SJSA1 (cell line): ENCODE data around the gene ZFP36L2. TPM values are rescaled to one million over a fixed set of nuclear protein-coding genes. Genes with fewer than 3 reads are reported as not detected.

Experiments
- DNase-seq, 2 experiments: peaks; one replicate each; pipeline ENCODE4 v3.0.0-alpha.2; 2015 to 2020; ENCODE audit warnings: low spot score in 2 of 2, low read depth in 1 of 2
- H3K27ac ChIP-seq: fragments of 250-450 bp; sonication (Bioruptor Pico); 2 replicates; pipeline ENCODE4 v1.5.1; 2020; ENCODE audit warnings: mild to moderate bottlenecking, moderate library complexity
- H3K27me3 ChIP-seq: fragments of 250-450 bp; sonication (Bioruptor Pico); replicated peaks from 2 replicates; pipeline ENCODE4 v1.5.1; 2020; ENCODE audit warnings: mild to moderate bottlenecking, moderate library complexity
- H3K36me3 ChIP-seq: fragments of 250-450 bp; sonication (Bioruptor Pico); 2 replicates; pipeline ENCODE4 v1.5.1; 2020; ENCODE audit warnings: mild to moderate bottlenecking
- H3K4me1 ChIP-seq: fragments of 250-450 bp; sonication (Bioruptor Pico); replicated peaks from 2 replicates; pipeline ENCODE4 v1.6.1; 2021; ENCODE audit warnings: mild to moderate bottlenecking
- H3K4me3 ChIP-seq: fragments of 250-450 bp; sonication (Bioruptor Pico); 2 replicates; pipeline ENCODE4 v1.5.1; 2020; ENCODE audit warnings: mild to moderate bottlenecking
- H3K9me3 ChIP-seq: fragments of 250-450 bp; sonication (Bioruptor Pico); replicated peaks from 2 replicates; pipeline ENCODE4 v1.5.1; 2020; ENCODE audit warnings: mild to moderate bottlenecking
- total RNA-seq: library from RNA; depleted of rRNA; stranded (reverse); fragments of >200 nt; shearing (Covaris generic); gene quantifications from 2 replicates; pipeline ENCODE4 v1.2.3, GENCODE V29; 2014

The ZFP36L2 gene
- total RNA-seq, 1 experiment from 2014 or later: 4.0 TPM

GRCh38 chr2:43216629-43217028, 9.8 kb downstream of the ZFP36L2 start:
- Histone ChIP-seq H3K4me3 (no peak overlapping the region), H3K27ac (no peak overlapping the region), H3K9me3 (no peaks in the 10 kb centered on the region), H3K27me3 (no peaks in the 10 kb centered on the region), H3K36me3 (peaks cover 3% of the 10 kb centered on the region; the same call in 1 of the 2 replicates), H3K4me1 (peaks cover 39% of the 10 kb centered on the region)
- no peak for DNase-seq

DNA sequence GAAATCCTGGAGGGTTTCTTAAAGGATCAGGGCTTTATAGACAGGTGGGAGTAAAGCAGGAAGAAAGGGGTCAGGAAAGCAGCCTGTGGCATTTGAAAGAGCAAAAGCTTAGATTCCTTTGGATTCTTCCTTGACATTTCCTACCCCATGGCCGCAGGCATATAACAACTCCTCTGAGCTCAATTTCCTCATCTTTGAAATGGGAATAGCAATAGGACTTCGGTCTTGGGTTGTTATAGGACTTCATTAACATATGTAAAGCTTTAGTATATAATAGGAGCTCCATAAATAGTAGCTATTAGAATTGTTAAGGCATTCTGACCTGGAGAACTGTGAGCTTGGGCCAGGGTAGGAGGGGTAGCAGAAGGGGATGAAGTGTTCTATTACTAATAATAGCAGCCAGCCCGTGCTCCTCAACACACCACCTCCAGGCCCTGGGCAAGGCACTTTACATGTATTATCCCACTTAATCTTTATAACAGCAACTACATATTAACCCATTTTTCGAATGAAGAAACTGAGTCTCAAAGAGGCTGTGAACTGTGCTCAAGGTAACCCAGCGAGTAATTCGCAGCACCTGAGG, 10.6 kb downstream of the ZFP36L2 start:
- Histone ChIP-seq H3K27me3 (no peaks in the 10 kb centered on the region), H3K9me3 (no peaks in the 10 kb centered on the region), H3K36me3 (no peaks in the 10 kb centered on the region; the same call in 1 of the 2 replicates), H3K27ac (no peak overlapping the region), H3K4me3 (no peak overlapping the region), H3K4me1 (peaks cover 34% of the 10 kb centered on the region)
- DNase-seq: no peak

DNA sequence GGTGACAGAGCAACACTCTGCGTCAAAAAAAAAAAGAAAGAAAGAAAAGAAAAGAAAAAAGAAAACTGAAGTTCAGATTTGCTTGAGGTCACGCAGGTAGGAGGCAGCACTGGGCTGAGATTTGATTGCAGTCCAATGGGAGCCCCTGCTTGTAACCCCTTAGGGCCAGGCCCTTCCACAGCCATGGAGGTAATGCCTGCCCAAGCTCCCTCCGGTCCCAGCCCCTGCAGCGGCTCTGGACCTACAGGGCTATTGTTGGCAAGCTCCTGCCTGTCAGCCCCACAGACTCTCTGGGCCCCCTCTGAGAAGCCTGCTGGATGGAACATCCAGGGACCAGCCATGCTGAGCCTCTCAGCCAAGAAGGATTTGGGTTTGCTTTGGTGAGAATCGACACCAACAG, 12.2 kb downstream of the ZFP36L2 start:
- Histone ChIP-seq H3K4me1 (peaks cover 32% of the 10 kb centered on the region), H3K36me3 (no peaks in the 10 kb centered on the region), H3K4me3 (no peak overlapping the region), H3K9me3 (no peaks in the 10 kb centered on the region), H3K27me3 (no peaks in the 10 kb centered on the region), H3K27ac (no peak overlapping the region)
- no peak for DNase-seq

GRCh38 chr2:43212931-43213330, 13.5 kb downstream of the ZFP36L2 start:
- Histone ChIP-seq H3K27me3 (no peaks in the 10 kb centered on the region), H3K27ac (no peak overlapping the region), H3K4me3 (no peak overlapping the region), H3K9me3 (no peaks in the 10 kb centered on the region), H3K36me3 (no peaks in the 10 kb centered on the region), H3K4me1 (peaks cover 18% of the 10 kb centered on the region)
- DNase-seq: no peak

GRCh38 chr2:43212216-43212835, 14.1 kb downstream of the ZFP36L2 start:
- Histone ChIP-seq H3K4me3 (no peak overlapping the region), H3K4me1 (peaks cover 15% of the 10 kb centered on the region), H3K9me3 (no peaks in the 10 kb centered on the region), H3K36me3 (no peaks in the 10 kb centered on the region), H3K27ac (no peak overlapping the region), H3K27me3 (no peaks in the 10 kb centered on the region)
- no peak for DNase-seq

- Histone ChIP-seq H3K27ac (peak overlapping the region; percentile 42; the same call in 1 of the 2 replicates), H3K27me3 (no peaks in the 10 kb centered on the region), H3K36me3 (no peaks in the 10 kb centered on the region), H3K4me1 (peaks cover 15% of the 10 kb centered on the region), H3K9me3 (no peaks in the 10 kb centered on the region), H3K4me3 (no peak overlapping the region)
- DNase-seq: peak; percentile 82 to 85
These were observed 15.7 kb downstream of the ZFP36L2 start for GRCh38 chr2:43210467-43211303.

- H3K27ac ChIP-seq: no peak overlapping the region
- H3K4me1 ChIP-seq: peaks cover 15% of the 10 kb centered on the region
- no peak overlapping the region for H3K4me3 ChIP-seq
These were observed 16.3 kb downstream of the ZFP36L2 start for GRCh38 chr2:43210125-43210466.

GRCh38 chr2:43209204-43209717, 17.1 kb downstream of the ZFP36L2 start:
- Histone ChIP-seq H3K4me3 (no peak overlapping the region), H3K36me3 (no peaks in the 10 kb centered on the region), H3K4me1 (peaks cover 15% of the 10 kb centered on the region), H3K9me3 (no peaks in the 10 kb centered on the region), H3K27me3 (no peaks in the 10 kb centered on the region), H3K27ac (no peak overlapping the region)
- DNase-seq: no peak

More at GRCh38 chr2:43210125-43210466, 16.3 kb downstream of the ZFP36L2 start:
- H3K36me3 ChIP-seq: no peaks in the 10 kb centered on the region
- no peak for DNase-seq
- H3K27me3 ChIP-seq: no peaks in the 10 kb centered on the region
- H3K9me3 ChIP-seq: no peaks in the 10 kb centered on the region

GRCh38 chr2:43207553-43208300, 18.7 kb downstream of the ZFP36L2 start:
- H3K36me3 ChIP-seq: no peaks in the 10 kb centered on the region
- H3K9me3 ChIP-seq: no peaks in the 10 kb centered on the region
- H3K4me3 ChIP-seq: no peak overlapping the region
- peaks cover 15% of the 10 kb centered on the region for H3K4me1 ChIP-seq
- no peak overlapping the region for H3K27ac ChIP-seq
- no peak for DNase-seq
- no peaks in the 10 kb centered on the region for H3K27me3 ChIP-seq

- no peak for DNase-seq
- Histone ChIP-seq H3K4me3 (no peak overlapping the region), H3K4me1 (peaks cover 15% of the 10 kb centered on the region), H3K27me3 (no peaks in the 10 kb centered on the region), H3K9me3 (no peaks in the 10 kb centered on the region), H3K27ac (no peak overlapping the region), H3K36me3 (no peaks in the 10 kb centered on the region)
These were observed 19.8 kb downstream of the ZFP36L2 start for GRCh38 chr2:43206602-43207001.

DNA sequence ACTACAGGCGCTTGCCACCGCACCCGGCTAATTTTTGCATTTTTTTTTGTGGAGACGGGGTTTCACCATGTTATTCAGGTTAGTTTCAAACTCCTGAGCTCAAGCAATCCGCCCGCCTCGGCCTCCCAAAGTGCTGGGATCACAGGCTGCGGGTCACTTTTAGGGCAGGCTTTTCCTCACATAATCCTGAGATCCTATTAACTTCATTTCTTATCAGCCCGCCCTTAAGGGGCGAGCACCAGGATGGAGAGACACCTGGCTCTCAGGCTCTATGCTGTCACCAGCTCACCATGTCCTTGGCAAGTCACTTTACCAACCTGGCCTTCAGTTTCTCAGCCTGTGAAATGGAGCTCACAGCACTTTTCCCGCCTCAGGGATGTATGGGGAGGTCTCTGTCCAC, 23.0 kb downstream of the ZFP36L2 start:
- Histone ChIP-seq H3K27me3 (no peaks in the 10 kb centered on the region), H3K4me1 (no peaks in the 10 kb centered on the region), H3K9me3 (no peaks in the 10 kb centered on the region), H3K4me3 (no peak overlapping the region), H3K27ac (no peak overlapping the region), H3K36me3 (no peaks in the 10 kb centered on the region)
- no peak for DNase-seq

DNA sequence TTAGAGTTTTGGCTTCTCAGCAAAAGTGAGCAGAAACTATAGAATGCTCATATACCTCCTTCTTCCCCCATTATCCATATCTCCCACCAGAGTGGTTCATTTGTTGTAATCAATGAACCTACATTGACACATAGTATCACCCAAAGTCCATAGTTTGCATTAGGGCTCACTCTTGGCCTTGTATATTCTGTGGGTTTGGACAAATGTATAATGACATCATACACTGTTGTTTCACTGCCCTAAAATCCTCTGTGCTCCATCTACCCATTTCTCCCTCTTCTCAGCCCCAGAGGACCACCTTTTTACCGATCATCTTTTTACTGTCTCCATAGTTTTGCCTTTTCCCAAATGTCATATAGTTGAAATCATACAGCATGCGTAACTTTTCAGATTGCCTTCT, 24.1 kb downstream of the ZFP36L2 start:
- no peaks in the 10 kb centered on the region for H3K9me3 ChIP-seq
- H3K4me1 ChIP-seq: no peaks in the 10 kb centered on the region
- H3K27ac ChIP-seq: no peak overlapping the region
- no peaks in the 10 kb centered on the region for H3K27me3 ChIP-seq
- no peak for DNase-seq
- H3K36me3 ChIP-seq: no peaks in the 10 kb centered on the region
- H3K4me3 ChIP-seq: no peak overlapping the region

GRCh38 chr2:43201497-43201896, 24.9 kb downstream of the ZFP36L2 start:
- no peaks in the 10 kb centered on the region for H3K27me3 ChIP-seq

More at GRCh38 chr2:43201497-43201896, 24.9 kb downstream of the ZFP36L2 start:
- H3K4me3 ChIP-seq: no peak overlapping the region
- no peak overlapping the region for H3K27ac ChIP-seq
- no peaks in the 10 kb centered on the region for H3K9me3 ChIP-seq
- H3K36me3 ChIP-seq: no peaks in the 10 kb centered on the region
- no peaks in the 10 kb centered on the region for H3K4me1 ChIP-seq
- DNase-seq: no peak
